ENCODE data around the gene PLD1. TPM values are rescaled to one million over a fixed set of nuclear protein-coding genes. Genes with fewer than 3 reads are reported as not detected.
"Not testable (repeated sequence)": the region's sequence is repeated elsewhere in the genome, so short reads cannot be mapped to it uniquely, and the experiment has no call there.

PLD1 gene
- total RNA-seq, 5 donors from 2014 or later (not counting 1 experiment from before 2014, with no cell fraction given): 1.8 to 3.9 (median 3.2) TPM

DNA sequence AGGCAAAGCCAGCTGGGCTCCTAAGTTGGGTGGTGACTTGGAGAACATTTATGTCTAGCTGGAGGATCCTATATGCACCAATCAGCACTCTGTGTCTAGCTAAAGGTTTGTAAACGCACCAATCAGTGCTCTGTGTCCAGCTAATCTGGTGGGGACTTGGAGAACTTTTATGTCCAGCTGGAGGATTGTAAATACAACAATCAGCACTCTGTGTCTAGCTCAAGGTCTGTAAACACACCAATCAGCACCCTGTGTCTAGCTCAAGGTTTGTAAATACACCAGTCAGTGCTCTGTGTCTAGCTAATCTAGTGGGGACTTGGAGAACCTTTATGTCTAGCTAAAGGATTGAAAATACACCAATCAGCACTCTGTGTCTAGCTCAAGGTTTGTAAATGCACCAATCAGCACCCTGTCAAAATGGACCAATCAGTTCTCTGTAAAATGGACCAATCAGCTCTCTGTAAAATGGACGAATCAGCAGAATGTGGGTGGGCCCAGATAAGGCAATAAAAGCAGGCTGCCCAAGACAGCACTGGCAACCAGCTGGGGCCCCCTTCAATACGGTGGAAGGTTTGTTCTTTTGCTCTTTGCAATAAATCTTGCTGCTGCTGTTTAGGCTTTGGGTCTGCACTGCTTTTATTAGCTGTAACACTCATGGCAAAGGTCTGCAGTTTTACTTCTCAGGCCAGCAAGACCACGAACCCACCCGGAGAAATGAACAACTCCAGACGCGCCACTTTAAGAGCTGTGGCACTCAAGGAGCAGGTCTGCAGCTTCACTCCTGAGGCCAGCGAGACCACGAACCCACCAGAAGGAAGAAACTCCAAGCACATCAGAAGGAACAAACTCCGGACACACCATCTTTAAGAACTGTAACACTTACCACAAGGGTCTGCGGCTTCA is 63.7 kb downstream of the PLD1 start:
- DNase-seq; CTCF ChIA-PET; ATAC-seq (replicated peaks in 1 of 4); H3K4me1 ChIP-seq (ENCODE audit: control insufficient read depth in 1 of 2, extremely low read depth in 1 of 2, insufficient read depth in 2 of 2, low read length in 2 of 2); H3K27ac Mint-ChIP-seq; H3K36me3 ChIP-seq (ENCODE audit: control insufficient read depth in 2 of 2, extremely low read depth in 1 of 2, insufficient read depth in 1 of 2, low read length in 1 of 2); POLR2A ChIA-PET; H3K4me3 Mint-ChIP-seq; H3K36me3 Mint-ChIP-seq; H3K27ac ChIP-seq (ENCODE audit: low read length); H3K27me3 ChIP-seq (replicated peaks in 1 of 2; ENCODE audit: control insufficient read depth in 2 of 2, extremely low read depth in 1 of 2, insufficient read depth in 2 of 2, low read length in 1 of 2); H3K4me3 ChIP-seq (ENCODE audit: control insufficient read depth in 1 of 2, extremely low read depth in 1 of 2, low read length in 1 of 2); H3K4me1 Mint-ChIP-seq; H3K9me3 ChIP-seq; H3K9me3 Mint-ChIP-seq: not testable (repeated sequence)
- 65% methylated on average over 11 of the region's 11 CpGs for WGBS (ENCODE audit: insufficient coverage)
- H3K27me3 Mint-ChIP-seq: peaks cover 31 to 36% of the 10 kb centered on the region in 2 donors

DNA sequence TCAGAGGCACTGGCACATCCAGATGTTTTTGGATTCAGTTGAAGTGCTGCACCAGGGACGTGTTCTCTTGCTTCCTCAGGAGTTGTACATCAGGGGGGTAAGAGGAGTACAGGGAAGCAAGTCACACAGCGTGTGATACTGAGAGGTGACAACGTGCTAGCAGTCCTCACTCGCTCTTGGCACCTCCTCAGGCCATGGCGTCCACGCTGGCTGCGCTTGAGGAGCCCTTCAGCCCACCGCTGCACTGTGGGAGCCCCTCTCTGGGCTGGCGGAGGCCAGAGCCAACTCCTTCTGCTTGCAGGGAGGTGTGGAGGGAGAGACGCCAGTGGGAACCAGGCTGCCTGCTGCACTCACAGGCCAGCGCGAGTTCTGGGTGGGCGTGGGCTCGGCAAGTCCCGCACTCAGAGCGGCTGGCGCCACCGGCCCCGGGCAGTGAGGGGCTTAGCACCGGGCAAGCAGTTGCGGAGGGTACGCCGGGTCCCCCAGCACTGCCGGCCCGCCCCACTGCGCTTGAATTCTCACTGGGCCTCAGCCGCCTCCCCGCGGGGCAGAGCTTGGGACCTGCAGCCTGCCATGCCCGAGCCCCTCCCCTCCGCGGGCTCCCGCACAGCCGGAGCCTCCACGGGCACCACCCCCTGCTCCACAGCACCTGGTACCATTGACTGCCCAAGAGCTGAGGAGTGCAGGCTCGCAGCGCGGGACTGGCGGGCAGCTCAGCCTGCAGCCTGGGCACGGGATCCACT is 64.5 kb downstream of the PLD1 start:
- ChIA-PET POLR2A (no interaction called here), CTCF (no interaction called here)
- H3K4me1 Mint-ChIP-seq: no peaks in the 10 kb centered on the region

DNA sequence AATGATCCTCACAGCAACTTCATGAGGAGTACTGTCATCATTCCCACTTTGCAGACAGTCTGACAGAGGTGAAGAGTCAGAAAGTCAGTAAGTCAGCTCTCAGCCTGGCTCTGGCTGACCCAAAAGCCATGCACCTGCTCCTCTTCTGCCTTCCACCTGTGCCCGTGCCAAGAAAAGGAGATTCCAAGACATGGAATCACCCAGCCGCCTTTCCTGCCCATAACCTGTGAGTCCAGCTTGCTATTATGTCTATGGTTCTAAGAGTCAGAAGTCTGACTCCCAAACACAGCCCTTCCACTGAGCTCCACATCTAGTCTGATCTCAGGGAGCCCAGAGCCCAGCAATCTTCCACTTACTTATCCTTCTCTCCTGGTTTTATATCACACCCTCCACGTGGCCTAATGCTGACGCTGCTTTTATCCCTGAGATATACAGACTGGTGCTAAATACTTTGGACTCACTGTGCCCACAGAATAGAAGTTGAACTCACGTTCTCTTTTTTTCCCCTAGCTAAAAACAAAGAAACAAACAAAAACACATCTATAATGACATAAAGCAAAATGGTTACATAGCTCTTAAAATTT is 66.0 kb downstream of the PLD1 start:
- H3K4me1 Mint-ChIP-seq: no peaks in the 10 kb centered on the region
- no peak overlapping the region for H3K4me3 ChIP-seq (ENCODE audit: control insufficient read depth in 1 of 2, extremely low read depth in 1 of 2, low read length in 1 of 2)
- ChIA-PET CTCF (interaction anchor here in 1 of 2 donors (1.1 to 1.2 kb wide), 2 partner anchors 28 to 596 kb away, joined by 3 read pairs; no protein-coding TSS in a partner anchor), POLR2A (no interaction called here)
- no peaks in the 10 kb centered on the region for H3K9me3 Mint-ChIP-seq
- peaks cover 0 to 6% of the 10 kb centered on the region in 2 experiments for H3K27me3 ChIP-seq (replicated peaks in 1 of 2; ENCODE audit: control insufficient read depth in 2 of 2, extremely low read depth in 1 of 2, insufficient read depth in 2 of 2, low read length in 1 of 2)
- H3K4me3 Mint-ChIP-seq: no peak overlapping the region
- 80% methylated on average over 2 of the region's 5 CpGs for WGBS (ENCODE audit: insufficient coverage)
- H3K27ac Mint-ChIP-seq: no peak overlapping the region
- H3K4me1 ChIP-seq (ENCODE audit: control insufficient read depth in 1 of 2, extremely low read depth in 1 of 2, insufficient read depth in 2 of 2, low read length in 2 of 2): no peaks in the 10 kb centered on the region
- H3K9me3 ChIP-seq: no peaks in the 10 kb centered on the region
- H3K36me3 Mint-ChIP-seq: no peaks in the 10 kb centered on the region
- DNase-seq: no peak
- H3K27ac ChIP-seq (ENCODE audit: low read length): no peak overlapping the region
- peaks cover 25 to 27% of the 10 kb centered on the region in 2 donors for H3K27me3 Mint-ChIP-seq
- no peaks in the 10 kb centered on the region for H3K36me3 ChIP-seq (ENCODE audit: control insufficient read depth in 2 of 2, extremely low read depth in 1 of 2, insufficient read depth in 1 of 2, low read length in 1 of 2)
- no peak for ATAC-seq (replicated peaks in 1 of 4)

More for the DNA sequence above, 64.5 kb downstream of the PLD1 start:
- Mint-ChIP-seq H3K36me3 (no peaks in the 10 kb centered on the region), H3K27ac (no peak overlapping the region), H3K27me3 (peaks cover 31 to 36% of the 10 kb centered on the region in 2 donors), H3K4me3 (no peak overlapping the region), H3K9me3 (no peaks in the 10 kb centered on the region)
- H3K36me3 ChIP-seq (ENCODE audit: control insufficient read depth in 2 of 2, extremely low read depth in 1 of 2, insufficient read depth in 1 of 2, low read length in 1 of 2): no peaks in the 10 kb centered on the region
- 94% methylated on average over 26 of the region's 40 CpGs for WGBS (ENCODE audit: insufficient coverage)
- ATAC-seq (replicated peaks in 1 of 4) (no peak), DNase-seq (no peak)
- no peaks in the 10 kb centered on the region for H3K4me1 ChIP-seq (ENCODE audit: control insufficient read depth in 1 of 2, extremely low read depth in 1 of 2, insufficient read depth in 2 of 2, low read length in 2 of 2)
- H3K27me3 ChIP-seq (replicated peaks in 1 of 2; ENCODE audit: control insufficient read depth in 2 of 2, extremely low read depth in 1 of 2, insufficient read depth in 2 of 2, low read length in 1 of 2): peaks cover 0 to 6% of the 10 kb centered on the region in 2 experiments
- no peak overlapping the region for H3K4me3 ChIP-seq (ENCODE audit: control insufficient read depth in 1 of 2, extremely low read depth in 1 of 2, low read length in 1 of 2)
- H3K27ac ChIP-seq (ENCODE audit: low read length): no peak overlapping the region
- H3K9me3 ChIP-seq: no peaks in the 10 kb centered on the region

DNA sequence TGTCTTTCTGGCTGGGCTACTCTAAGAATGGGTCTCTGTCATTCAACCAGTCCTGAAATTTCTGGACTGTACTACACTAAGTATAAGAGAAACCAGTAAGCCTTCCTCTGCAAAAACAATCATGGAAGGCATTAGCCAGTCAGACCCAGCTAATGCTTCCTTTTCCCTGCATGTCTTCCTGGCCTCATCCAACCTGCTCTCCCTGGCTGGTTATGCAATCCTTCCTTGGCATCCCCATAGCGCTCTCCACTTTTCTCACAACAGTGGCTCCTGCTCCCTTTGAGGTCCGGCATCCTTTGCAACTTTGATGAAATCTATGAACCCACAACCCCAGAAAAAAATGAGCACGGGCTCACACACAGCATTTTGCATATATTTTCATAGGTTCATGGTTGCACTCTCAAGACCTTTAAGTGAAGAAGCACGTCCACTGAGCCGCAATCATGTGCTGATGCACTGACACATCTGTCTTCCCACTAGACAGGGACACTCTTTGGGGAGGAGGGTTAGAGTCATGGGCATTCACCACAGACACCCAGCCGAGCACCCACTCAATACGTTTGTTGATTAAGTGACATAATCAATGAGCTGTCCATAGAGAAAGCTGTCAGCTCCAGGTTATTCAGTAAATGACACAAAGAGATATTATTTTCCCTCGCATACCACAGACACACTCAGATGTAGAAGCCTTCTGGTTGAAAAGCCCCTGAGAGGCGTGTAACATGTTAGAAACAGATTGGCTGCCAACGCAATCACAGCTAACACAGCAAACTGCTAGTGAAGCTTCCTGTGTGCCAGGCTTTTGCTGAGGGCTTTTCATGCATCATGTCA is 66.7 kb downstream of the PLD1 start:
- Mint-ChIP-seq H3K4me1 (no peaks in the 10 kb centered on the region), H3K27me3 (peaks cover 21 to 23% of the 10 kb centered on the region in 2 donors), H3K9me3 (no peaks in the 10 kb centered on the region), H3K27ac (no peak overlapping the region), H3K4me3 (no peak overlapping the region), H3K36me3 (no peaks in the 10 kb centered on the region)
- H3K27ac ChIP-seq (ENCODE audit: low read length): no peak overlapping the region
- no peaks in the 10 kb centered on the region for H3K4me1 ChIP-seq (ENCODE audit: control insufficient read depth in 1 of 2, extremely low read depth in 1 of 2, insufficient read depth in 2 of 2, low read length in 2 of 2)
- H3K36me3 ChIP-seq (ENCODE audit: control insufficient read depth in 2 of 2, extremely low read depth in 1 of 2, insufficient read depth in 1 of 2, low read length in 1 of 2): no peaks in the 10 kb centered on the region
- no peak for DNase-seq
- ChIA-PET POLR2A (no interaction called here), CTCF (interaction anchor here in 1 of 2 donors (1.2 kb wide), 1 partner anchor 597 kb away, joined by 3 read pairs; no protein-coding TSS in a partner anchor)
- no peak for ATAC-seq (replicated peaks in 1 of 4)
- no peak overlapping the region for H3K4me3 ChIP-seq (ENCODE audit: control insufficient read depth in 1 of 2, extremely low read depth in 1 of 2, low read length in 1 of 2)
- 93% methylated on average over 5 of the region's 10 CpGs for WGBS (ENCODE audit: insufficient coverage)
- H3K27me3 ChIP-seq (replicated peaks in 1 of 2; ENCODE audit: control insufficient read depth in 2 of 2, extremely low read depth in 1 of 2, insufficient read depth in 2 of 2, low read length in 1 of 2): peaks cover 0 to 6% of the 10 kb centered on the region in 2 experiments
- H3K9me3 ChIP-seq: no peaks in the 10 kb centered on the region

DNA sequence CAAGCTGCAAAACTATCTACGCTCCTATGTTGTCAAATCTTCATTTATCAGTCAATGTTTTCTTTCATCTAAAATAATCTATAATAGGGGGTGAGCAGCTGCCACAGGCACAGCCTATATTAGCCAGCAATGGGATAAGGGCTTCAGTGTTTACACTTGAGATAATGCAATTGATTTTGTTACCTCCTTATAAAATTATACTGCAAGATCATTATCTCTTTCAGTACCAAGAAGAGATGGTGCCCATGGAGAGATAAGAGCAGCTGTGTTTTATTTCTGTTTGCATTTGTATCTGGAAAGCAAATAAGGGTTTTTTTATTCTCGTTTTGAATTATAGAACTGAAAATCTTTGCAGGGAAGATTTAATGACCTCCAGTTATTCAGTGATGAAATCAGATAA is 68.9 kb downstream of the PLD1 start:
- Mint-ChIP-seq H3K4me3 (no peak overlapping the region), H3K4me1 (no peaks in the 10 kb centered on the region), H3K36me3 (no peaks in the 10 kb centered on the region), H3K27ac (no peak overlapping the region), H3K9me3 (no peaks in the 10 kb centered on the region), H3K27me3 (peaks cover 15 to 19% of the 10 kb centered on the region in 2 donors)
- Histone ChIP-seq H3K27ac (ENCODE audit: low read length) (no peak overlapping the region), H3K36me3 (ENCODE audit: control insufficient read depth in 2 of 2, extremely low read depth in 1 of 2, insufficient read depth in 1 of 2, low read length in 1 of 2) (no peaks in the 10 kb centered on the region), H3K9me3 (no peaks in the 10 kb centered on the region), H3K4me1 (ENCODE audit: control insufficient read depth in 1 of 2, extremely low read depth in 1 of 2, insufficient read depth in 2 of 2, low read length in 2 of 2) (no peaks in the 10 kb centered on the region), H3K4me3 (ENCODE audit: control insufficient read depth in 1 of 2, extremely low read depth in 1 of 2, low read length in 1 of 2) (no peak overlapping the region), H3K27me3 (replicated peaks in 1 of 2; ENCODE audit: control insufficient read depth in 2 of 2, extremely low read depth in 1 of 2, insufficient read depth in 2 of 2, low read length in 1 of 2) (peaks cover 0 to 3% of the 10 kb centered on the region in 2 experiments)
- POLR2A ChIA-PET: no interaction called here
- DNase-seq (no peak), ATAC-seq (replicated peaks in 1 of 4) (no peak)
- no CpG with 5 or more reads among the region's 2 CpGs for WGBS (ENCODE audit: insufficient coverage)
- CTCF ChIA-PET: no interaction called here

DNA sequence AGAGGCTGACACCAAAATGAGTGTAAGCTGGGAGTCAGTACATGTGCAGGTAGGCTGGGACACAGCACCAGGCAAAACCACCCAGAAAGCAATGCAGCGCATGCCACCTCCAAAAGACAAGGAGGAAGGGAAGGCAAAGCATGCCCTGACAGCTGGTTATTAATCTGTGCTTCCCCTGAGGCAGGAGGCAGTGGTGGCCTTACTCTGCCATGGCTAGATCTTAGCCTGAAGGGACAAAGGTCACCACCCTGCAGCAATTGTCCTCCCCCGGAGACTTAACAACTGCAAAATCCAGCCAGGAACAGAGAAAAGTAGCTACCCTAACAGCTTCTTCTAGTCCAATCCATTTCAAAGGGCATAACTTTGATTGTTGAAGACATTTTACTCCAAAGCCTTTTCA is 73.7 kb downstream of the PLD1 start:
- Mint-ChIP-seq H3K27me3 (no peaks in the 10 kb centered on the region), H3K9me3 (no peaks in the 10 kb centered on the region)
- POLR2A ChIA-PET: no interaction called here

More for the DNA sequence above, 73.7 kb downstream of the PLD1 start:
- DNase-seq: no peak
- CTCF ChIA-PET: interaction anchor here in 1 of 2 donors (0.5 kb wide), 1 partner anchor 692 kb away, joined by 3 read pairs; no protein-coding TSS in a partner anchor
- Histone ChIP-seq H3K36me3 (ENCODE audit: control insufficient read depth in 2 of 2, extremely low read depth in 1 of 2, insufficient read depth in 1 of 2, low read length in 1 of 2) (no peaks in the 10 kb centered on the region), H3K27me3 (replicated peaks in 1 of 2; ENCODE audit: control insufficient read depth in 2 of 2, extremely low read depth in 1 of 2, insufficient read depth in 2 of 2, low read length in 1 of 2) (no peaks in the 10 kb centered on the region), H3K4me3 (ENCODE audit: control insufficient read depth in 1 of 2, extremely low read depth in 1 of 2, low read length in 1 of 2) (no peak overlapping the region), H3K27ac (ENCODE audit: low read length) (no peak overlapping the region), H3K4me1 (ENCODE audit: control insufficient read depth in 1 of 2, extremely low read depth in 1 of 2, insufficient read depth in 2 of 2, low read length in 2 of 2) (no peaks in the 10 kb centered on the region), H3K9me3 (no peaks in the 10 kb centered on the region)
- WGBS (ENCODE audit: insufficient coverage): 92% methylated on average over 2 of the region's 2 CpGs
- Mint-ChIP-seq H3K27ac (no peak overlapping the region), H3K4me1 (no peaks in the 10 kb centered on the region), H3K4me3 (no peak overlapping the region), H3K36me3 (no peaks in the 10 kb centered on the region)
- ATAC-seq (replicated peaks in 1 of 4): no peak

Measured in T-cell (primary cell).